GM20000 (cell line): ENCODE results near the gene GATAD2A.

Experiments used
- DNase-seq: peaks from one replicate; pipeline ENCODE4 v3.0.0; 2012; ENCODE audit warnings: low spot score
- TF ChIP-seq, protein P1 (sequence below): IDR thresholded peaks from 2 replicates; pipeline ENCODE4 v1.5.1; 2012; ENCODE audit warnings: mild to moderate bottlenecking, control low read depth; ENCODE audit errors: extremely low read depth, missing control alignments

The GATAD2A gene

DNA sequence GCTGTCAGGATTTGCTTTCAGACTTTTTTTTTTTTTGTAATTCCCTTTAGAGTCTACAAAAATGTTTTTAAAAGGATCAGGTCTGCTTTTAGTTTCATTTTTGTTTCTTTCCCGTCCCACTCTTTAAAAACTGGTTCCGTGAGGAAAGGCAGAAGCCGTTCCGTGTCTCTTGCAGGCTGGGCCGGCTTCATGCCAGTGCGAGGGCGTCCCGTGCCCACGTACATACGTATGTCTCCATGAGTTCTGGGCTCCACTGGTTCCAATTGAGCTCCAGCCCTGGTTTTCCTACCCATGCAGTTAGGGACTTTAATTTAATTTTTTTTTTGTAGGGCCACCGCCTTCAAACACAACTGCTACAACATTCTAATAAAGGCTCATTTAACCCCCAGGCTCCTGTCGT lies 101.1 kb downstream of the GATAD2A start:
- DNase-seq: no peak

DNA sequence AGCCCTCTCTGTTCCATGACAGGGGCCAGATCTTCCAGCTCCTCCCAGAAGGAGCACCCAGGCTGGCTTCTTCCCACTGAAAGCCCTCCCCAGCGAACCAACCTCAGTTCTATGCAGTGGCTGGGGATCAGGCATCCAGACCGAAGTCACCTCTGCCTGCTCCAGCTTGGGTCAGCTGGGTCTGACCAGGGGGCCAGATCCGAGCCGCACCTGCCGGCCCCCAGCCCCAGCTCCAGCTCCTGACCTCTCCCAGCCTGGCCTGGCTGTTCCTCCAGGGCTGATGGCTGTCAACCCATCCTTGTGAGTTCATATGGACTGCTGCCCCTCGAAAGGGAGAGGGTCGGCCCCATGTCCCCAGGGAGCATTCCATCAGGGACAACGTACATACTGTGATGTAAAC lies 101.9 kb downstream of the GATAD2A start:
- no peak for DNase-seq
- TF ChIP-seq, protein P1, sequence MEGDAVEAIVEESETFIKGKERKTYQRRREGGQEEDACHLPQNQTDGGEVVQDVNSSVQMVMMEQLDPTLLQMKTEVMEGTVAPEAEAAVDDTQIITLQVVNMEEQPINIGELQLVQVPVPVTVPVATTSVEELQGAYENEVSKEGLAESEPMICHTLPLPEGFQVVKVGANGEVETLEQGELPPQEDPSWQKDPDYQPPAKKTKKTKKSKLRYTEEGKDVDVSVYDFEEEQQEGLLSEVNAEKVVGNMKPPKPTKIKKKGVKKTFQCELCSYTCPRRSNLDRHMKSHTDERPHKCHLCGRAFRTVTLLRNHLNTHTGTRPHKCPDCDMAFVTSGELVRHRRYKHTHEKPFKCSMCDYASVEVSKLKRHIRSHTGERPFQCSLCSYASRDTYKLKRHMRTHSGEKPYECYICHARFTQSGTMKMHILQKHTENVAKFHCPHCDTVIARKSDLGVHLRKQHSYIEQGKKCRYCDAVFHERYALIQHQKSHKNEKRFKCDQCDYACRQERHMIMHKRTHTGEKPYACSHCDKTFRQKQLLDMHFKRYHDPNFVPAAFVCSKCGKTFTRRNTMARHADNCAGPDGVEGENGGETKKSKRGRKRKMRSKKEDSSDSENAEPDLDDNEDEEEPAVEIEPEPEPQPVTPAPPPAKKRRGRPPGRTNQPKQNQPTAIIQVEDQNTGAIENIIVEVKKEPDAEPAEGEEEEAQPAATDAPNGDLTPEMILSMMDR: no peak

More for the DNA sequence above, 101.1 kb downstream of the GATAD2A start:
- TF ChIP-seq, protein P1: no peak

DNA sequence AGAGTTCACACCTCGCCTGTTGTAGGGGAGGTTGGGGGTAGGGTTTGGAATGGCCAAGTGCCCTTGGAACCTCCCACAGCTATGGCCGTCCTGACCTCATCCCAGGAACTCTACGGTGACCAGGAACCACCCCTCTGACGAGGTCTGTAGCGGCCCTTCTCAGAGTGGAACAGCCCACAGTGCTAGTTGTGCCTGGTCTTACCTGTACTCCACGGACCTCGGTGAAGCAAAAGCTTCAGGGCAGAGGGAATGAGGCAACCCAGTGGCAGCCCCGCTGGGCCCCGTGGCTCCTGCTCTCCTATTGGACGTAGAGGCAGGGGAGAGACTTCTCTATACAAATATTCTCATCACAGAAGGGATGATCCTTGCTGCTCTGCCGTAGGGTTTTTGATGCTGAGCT lies 102.7 kb downstream of the GATAD2A start:
- TF ChIP-seq, protein P1: no peak
- no peak for DNase-seq

DNA sequence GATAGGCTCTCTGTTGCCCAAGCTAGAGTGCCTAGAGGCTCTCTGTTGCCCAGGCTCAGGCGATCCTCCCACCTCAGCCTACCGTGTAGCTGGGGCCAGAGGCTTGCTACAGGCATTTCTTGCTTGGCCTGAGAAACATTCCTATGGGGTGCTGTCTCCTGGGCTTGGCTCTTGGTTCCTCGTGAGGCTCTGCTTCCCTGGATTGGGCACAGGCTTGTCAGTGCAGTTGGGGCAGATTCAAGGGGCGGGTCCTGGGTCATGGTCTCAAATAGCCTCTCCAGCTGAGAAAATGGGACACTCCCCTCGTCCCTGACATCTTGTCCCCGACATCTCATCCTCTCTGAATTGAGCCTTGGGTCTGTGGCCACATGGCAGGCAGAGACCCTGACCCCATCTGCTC lies 105.0 kb downstream of the GATAD2A start:
- no peak for DNase-seq
- TF ChIP-seq, protein P1: no peak

DNA sequence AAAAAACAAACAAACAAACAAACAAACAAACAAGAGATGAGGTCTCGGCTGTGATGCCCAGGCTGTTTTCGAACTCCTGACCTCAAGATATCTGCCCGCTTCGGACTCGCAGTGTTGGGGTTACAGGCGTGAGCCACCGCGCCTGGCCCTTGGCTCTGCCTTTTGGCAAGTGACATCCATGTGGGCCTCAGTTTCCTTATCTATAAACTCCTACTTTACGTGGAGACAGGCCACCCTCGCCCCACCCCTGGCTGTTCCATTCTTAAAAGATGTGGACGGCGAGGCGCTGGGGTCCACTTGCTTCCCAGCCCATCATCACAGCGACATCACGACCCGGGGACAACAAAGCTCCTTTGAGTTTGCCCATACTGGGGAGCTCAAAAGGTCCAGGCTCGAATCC lies 108.2 kb downstream of the GATAD2A start:
- TF ChIP-seq, protein P1: no peak
- DNase-seq: no peak

DNA sequence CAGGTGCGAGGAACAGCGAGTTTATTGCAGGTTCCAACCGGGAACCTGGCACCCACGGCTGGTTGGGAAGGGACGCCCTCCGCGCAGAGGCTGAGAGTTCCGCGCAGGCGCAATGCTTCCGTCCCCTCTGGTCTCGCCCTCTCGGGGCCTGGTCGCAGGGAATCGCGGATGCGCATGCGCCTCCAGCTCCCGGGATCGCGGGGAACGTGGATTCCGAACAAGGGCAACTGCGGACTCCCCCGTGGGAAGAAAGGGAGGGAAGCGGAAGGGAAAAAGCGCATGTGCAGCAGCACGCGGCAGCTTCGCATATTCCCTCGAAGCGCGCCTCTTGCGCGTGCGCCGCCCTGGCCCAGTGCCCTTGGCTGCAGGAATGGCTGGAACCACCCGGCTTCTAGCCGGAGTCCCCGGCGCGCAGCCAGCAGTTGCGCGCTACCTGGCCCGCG lies 108.8 kb downstream of the GATAD2A start:
- DNase-seq: no peak
- TF ChIP-seq, protein P1: no peak

DNA sequence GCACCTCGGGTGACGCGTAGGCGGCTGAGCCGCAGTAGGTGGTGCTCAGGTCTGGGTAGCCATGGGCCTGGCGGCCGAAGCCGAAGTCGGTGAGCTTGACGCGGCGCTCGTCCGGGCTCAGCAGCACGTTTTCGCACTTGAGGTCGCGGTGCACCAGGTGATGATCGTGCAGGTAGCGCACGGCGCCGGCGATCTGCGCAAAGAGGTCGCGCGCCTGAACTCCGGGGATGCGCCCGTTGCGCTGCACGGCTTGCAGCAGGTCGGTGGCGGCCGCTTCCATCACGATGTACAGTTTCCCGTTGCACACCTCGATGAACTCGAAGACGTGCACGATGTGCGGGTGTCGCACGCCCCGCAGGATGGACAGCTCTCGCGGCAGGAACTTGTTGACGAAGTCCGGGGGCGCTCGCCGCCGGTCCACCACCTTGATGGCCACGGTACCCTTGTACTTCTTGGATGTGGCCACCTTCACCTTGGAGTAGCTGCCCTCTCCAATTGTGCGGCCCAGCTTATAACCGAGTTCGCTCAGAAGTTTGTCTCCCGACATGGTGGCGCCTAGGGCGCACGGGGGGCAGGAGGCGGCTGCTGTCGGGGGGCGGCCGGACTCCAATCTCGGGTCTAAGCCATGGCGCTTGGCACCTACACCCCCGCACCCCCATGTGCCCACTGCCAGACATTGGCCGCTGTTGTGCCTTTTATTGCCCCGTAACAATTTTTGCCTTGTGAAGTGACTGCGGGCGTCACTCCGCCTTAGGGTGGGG lies 109.6 kb downstream of the GATAD2A start, which contains the start of gene TSSK6:
TSS of gene TSSK6 (minus strand) at position 668 of the 761 bp plus-strand sequence. CDS start at position 547, 121 bp downstream.
- TF ChIP-seq, protein P1: no peak
- no peak for DNase-seq
